Peyer's patch (tissue), 4 donors: ENCODE results near the gene CDH4.

Source experiments
- CTCF ChIP-seq, 6 experiments: fragments of 450-650 bp in 4 of 6; fragments of 200-600 bp in 2 of 6; sonication (generic) in 1 of 6; IDR thresholded peaks; one replicate each; pipeline ENCODE4 v1.5.1; 2017 to 2019; ENCODE audit warnings: antibody characterized with exemption in 6 of 6, mild to moderate bottlenecking in 3 of 6, moderate library complexity in 1 of 6
- POLR2A ChIP-seq, 2 donors: fragments of 450-650 bp; IDR thresholded peaks; one replicate each; pipeline ENCODE4 v1.5.1; 2017; ENCODE audit warnings: antibody characterized with exemption in 2 of 2, mild to moderate bottlenecking in 2 of 2, moderate library complexity in 2 of 2

GRCh38 chr20:61876952-61877728, 625.1 kb downstream of the CDH4 start:
- TF ChIP-seq CTCF (IDR thresholded peaks at IDR 0.05) (no peak), POLR2A (IDR thresholded peaks at IDR 0.05) (no peak)
